Activated naive CD8-positive, alpha-beta T cell treated with anti-CD3 and anti-CD28 coated beads for 36 hours (primary cell): ENCODE results near the gene TEX35. TPM values are rescaled to one million over a fixed set of nuclear protein-coding genes. Genes with fewer than 3 reads are reported as not detected.
A peak's percentile ranks its signal among the peaks of the same experiment; 100 is the strongest.
"Not testable (repeated sequence)": the region's sequence is repeated elsewhere in the genome, so short reads cannot be mapped to it uniquely, and the experiment has no call there.

Experiments
- DNase-seq: peaks from one replicate; pipeline ENCODE4 v3.0.0; 2021
- H3K27ac Mint-ChIP-seq: one replicate; pipeline ENCODE4 v1.8.0; 2022; ENCODE audit warnings: mild to moderate bottlenecking, moderate library complexity, mixed read lengths
- H3K27me3 Mint-ChIP-seq: one replicate; pipeline ENCODE4 v1.8.0; 2022; ENCODE audit warnings: mild to moderate bottlenecking, mixed read lengths
- H3K36me3 Mint-ChIP-seq: one replicate; pipeline ENCODE4 v1.8.0; 2021; ENCODE audit warnings: mild to moderate bottlenecking, mixed read lengths
- H3K4me1 Mint-ChIP-seq: one replicate; pipeline ENCODE4 v1.8.0; 2021; ENCODE audit warnings: mixed read lengths
- H3K4me3 Mint-ChIP-seq: one replicate; pipeline ENCODE4 v1.8.0; 2022; ENCODE audit warnings: mild to moderate bottlenecking, moderate library complexity, mixed read lengths
- H3K9me3 Mint-ChIP-seq: one replicate; pipeline ENCODE4 v1.8.0; 2022; ENCODE audit warnings: mixed read lengths
- total RNA-seq, 2 experiments: library from RNA; stranded (reverse); gene quantifications; one replicate each; pipeline ENCODE4 v1.2.3, GENCODE V29; 2021

Gene TEX35
- total RNA-seq, 2 experiments from 2014 or later = not detected

DNA sequence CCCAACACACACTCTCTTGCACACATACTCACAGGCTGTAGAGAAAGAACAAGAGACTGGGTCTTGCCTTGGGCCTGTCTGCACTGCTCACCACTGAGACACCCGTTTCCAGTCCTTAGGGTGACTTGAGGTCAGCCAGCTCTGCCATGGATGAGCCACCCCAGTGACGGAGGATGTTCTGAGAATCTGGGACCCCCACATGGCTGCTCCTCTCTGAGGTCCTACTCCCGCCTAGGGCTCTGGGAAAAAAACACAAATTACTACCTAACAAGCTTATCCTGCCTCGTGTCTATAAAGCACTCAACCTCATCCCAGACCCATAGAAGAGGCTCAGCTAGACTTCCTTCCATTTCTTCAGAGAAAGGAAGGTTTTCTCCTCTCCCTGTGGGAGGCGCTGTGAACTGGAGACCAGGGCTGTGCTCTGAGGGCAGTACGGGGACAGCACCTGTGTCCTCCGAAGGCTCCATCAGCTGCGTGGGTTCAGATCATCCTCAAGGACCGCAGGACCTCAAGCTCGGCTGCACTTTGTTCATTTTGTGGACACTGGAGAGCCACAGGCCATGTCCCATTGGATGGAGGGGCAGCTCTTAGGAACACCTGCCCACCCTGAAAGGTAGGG, 11.9 kb upstream of the TEX35 start:
- no peak overlapping the region for H3K4me3 Mint-ChIP-seq
- no peak for DNase-seq
- H3K27ac Mint-ChIP-seq = no peak overlapping the region
- no peaks in the 10 kb centered on the region for H3K9me3 Mint-ChIP-seq
- no peaks in the 10 kb centered on the region for H3K27me3 Mint-ChIP-seq
- H3K36me3 Mint-ChIP-seq = no peaks in the 10 kb centered on the region
- no peaks in the 10 kb centered on the region for H3K4me1 Mint-ChIP-seq

DNA sequence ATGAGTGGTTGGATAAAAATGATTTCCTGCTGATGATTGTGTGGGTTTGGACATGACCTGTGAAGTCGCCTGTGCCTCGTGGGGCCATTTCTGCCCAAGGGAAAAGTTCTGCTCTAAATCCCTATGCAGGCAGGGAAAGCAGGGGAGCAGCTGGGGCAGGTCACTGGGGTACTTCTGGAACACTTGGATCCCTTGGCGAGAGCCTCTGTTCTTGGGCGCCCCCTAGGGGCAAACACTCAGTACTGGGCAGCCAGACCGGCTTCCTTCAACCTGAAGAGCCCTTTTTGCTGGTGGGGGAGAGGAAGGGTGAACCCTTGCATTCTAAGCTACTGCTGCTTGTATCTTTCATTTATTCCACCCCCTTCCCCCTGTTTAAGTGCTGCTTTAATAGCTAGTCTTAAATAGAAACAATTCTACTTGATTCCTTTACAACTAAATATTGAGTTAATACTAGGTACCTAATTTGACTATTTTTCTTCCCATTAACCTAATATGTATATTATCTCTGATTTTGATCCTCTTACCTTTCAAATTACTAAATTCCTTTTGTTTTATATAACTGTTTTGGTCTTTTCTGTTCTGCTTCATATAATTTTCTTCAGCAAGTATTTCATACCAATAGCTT, 11.1 kb upstream of the TEX35 start:
- Mint-ChIP-seq H3K27ac (no peak overlapping the region), H3K9me3 (no peaks in the 10 kb centered on the region), H3K36me3 (no peaks in the 10 kb centered on the region), H3K4me1 (no peaks in the 10 kb centered on the region), H3K27me3 (no peaks in the 10 kb centered on the region), H3K4me3 (no peak overlapping the region)
- peak; percentile 55 for DNase-seq

DNA sequence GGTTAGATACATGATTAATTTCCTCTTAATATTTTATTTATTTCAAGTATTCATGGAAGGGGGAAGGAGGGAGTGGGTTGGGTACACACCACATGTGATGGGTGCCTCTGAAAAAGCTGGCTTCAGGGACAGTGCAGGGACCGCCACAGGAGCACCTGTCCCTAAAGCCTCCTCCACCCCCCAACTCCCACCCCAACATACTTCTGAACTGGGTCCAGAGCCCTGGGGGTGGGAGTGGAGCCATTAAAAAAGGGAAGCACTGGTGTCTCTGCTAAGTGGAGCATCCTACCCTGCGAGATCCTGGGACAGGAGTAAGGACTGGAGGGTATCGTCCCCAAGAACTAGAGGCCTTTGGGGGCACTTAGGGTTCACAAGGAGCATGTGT, 10.6 kb upstream of the TEX35 start:
- H3K9me3 Mint-ChIP-seq = no peaks in the 10 kb centered on the region
- H3K4me1 Mint-ChIP-seq = no peaks in the 10 kb centered on the region
- H3K36me3 Mint-ChIP-seq = no peaks in the 10 kb centered on the region
- no peak overlapping the region for H3K27ac Mint-ChIP-seq
- no peak overlapping the region for H3K4me3 Mint-ChIP-seq
- no peaks in the 10 kb centered on the region for H3K27me3 Mint-ChIP-seq
- DNase-seq = no peak

DNA sequence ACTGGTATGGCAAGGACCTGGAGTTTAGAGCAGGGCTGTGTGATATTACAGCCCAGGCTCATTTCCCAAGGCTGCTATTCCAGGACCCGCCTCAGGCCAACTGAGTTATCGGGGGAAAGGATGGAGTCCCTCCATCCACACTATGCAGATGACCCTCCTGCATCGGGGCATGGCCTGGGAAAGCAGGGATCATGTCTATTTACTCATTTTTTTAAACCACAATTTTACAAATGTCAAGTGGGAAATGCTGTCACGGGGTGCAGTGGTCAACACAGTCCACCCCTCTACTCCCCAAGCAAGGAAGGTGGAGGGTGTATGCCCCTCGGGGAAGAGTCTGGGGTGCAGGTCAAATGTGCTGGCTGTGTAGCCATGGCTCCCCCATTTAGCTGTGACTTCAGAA, 10.1 kb upstream of the TEX35 start:
- Mint-ChIP-seq H3K4me3 (no peak overlapping the region), H3K9me3 (no peaks in the 10 kb centered on the region), H3K27me3 (no peaks in the 10 kb centered on the region), H3K27ac (no peak overlapping the region), H3K4me1 (no peaks in the 10 kb centered on the region), H3K36me3 (no peaks in the 10 kb centered on the region)
- DNase-seq = no peak

DNA sequence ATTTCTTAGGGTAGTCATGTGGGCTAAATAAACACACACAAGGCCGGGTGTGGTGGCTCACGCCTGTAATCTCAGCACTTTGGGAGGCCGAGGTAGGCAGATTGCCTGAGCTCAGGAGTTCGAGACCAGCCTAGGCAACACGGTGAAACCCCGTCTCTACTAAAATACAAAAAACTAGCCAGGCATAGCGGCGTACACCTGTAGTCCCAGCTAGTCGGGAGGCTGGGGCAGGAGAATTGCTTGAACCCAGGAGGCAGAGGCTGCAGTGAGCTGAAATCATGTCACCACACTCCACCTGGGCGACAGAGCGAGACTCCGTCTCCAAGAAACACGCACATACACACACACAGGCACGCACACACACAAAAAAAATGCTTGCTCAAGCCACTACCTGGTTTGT, 9.6 kb upstream of the TEX35 start:
- H3K4me1 Mint-ChIP-seq, H3K36me3 Mint-ChIP-seq, H3K27me3 Mint-ChIP-seq, H3K4me3 Mint-ChIP-seq, H3K27ac Mint-ChIP-seq, DNase-seq, H3K9me3 Mint-ChIP-seq: not testable (repeated sequence)

DNA sequence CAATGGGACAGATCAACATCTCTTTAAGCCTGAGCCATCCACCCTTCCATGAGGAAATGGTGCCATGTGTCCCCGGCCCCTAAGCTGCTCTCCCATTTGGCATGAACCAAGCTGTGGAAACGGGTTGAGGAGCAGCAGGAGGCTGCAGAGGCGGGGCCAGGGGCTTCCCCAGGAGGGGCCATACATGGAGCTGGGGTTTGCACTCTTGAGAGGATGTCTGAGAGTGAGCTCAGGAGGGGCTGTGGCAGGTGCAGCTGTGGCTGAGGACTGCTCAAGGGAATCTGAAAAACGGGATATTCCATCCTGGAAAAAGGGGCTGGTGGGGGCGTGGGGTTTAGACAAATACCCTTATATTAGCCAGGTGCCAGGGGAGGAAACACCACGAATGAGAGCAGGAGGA, 9.1 kb upstream of the TEX35 start:
- Mint-ChIP-seq H3K4me3 (no peak overlapping the region), H3K4me1 (no peaks in the 10 kb centered on the region), H3K27ac (no peak overlapping the region), H3K9me3 (no peaks in the 10 kb centered on the region), H3K27me3 (no peaks in the 10 kb centered on the region), H3K36me3 (no peaks in the 10 kb centered on the region)
- no peak for DNase-seq

DNA sequence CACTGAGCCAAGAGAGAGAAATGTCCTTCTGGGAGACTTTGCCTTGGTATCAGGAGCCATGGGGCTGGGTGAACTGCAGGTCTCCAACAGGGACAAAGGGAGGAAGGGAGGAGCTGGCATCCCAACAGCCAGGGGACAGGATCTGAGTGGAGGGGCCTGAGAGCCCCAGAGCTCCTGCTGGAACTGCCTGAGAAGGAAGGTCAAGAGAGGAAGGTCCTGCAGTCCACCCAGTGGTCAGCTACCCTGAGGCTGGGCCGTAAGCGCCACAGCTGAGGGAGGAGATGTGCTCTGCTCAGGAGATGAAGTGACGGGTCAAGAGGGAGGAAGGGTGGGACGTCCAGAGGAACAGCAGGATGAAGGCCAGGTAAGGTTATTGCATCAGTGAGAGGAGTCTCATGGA, 8.6 kb upstream of the TEX35 start:
- no peak for DNase-seq
- Mint-ChIP-seq H3K27ac (no peak overlapping the region), H3K27me3 (no peaks in the 10 kb centered on the region), H3K4me3 (no peak overlapping the region), H3K36me3 (no peaks in the 10 kb centered on the region), H3K9me3 (no peaks in the 10 kb centered on the region), H3K4me1 (no peaks in the 10 kb centered on the region)

DNA sequence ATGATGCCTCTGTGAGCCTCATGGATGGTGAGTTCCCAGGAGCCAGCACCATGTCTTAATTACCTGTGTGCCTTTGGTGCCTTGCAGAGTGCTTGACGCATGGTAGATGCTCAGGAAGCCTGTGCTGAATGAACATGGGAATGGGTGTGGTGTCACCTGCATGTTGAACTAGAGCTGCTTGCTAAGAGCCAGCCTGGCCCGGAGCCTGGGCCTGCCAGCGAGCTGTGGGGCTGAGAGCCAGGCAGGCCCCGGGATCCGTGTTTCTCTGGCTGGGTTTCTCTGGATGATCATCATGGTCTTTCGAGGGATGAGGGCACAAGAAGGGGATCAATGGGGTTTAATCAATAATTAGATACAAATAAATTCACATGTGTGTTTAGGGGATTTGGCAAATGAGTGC, 6.7 kb upstream of the TEX35 start:
- Mint-ChIP-seq H3K27ac (no peak overlapping the region), H3K36me3 (no peaks in the 10 kb centered on the region), H3K9me3 (no peaks in the 10 kb centered on the region), H3K27me3 (no peaks in the 10 kb centered on the region), H3K4me3 (no peak overlapping the region), H3K4me1 (no peaks in the 10 kb centered on the region)
- no peak for DNase-seq

DNA sequence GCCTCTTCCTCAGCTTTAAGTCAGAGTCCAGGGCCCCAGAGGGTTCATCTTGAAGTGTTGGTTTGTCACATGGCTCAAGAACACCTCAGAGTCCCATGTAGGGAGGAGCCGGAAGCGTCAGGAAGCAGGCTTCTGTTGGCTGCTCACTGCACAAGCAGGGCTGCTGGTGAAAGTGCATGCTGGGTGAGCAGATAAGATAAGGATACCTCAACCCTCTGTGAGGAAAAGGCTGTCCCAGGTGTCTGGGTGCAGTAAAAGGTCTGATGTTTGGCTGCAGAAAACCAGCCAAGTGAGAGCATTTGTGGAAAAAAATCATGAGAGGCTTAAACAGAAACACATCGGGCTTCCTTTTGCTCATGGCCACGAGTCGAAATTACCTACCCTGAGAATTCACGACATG, 6.2 kb upstream of the TEX35 start:
- H3K4me1 Mint-ChIP-seq = no peaks in the 10 kb centered on the region
- H3K4me3 Mint-ChIP-seq = no peak overlapping the region
- H3K36me3 Mint-ChIP-seq = no peaks in the 10 kb centered on the region
- no peaks in the 10 kb centered on the region for H3K9me3 Mint-ChIP-seq
- H3K27ac Mint-ChIP-seq = no peak overlapping the region
- DNase-seq = no peak
- no peaks in the 10 kb centered on the region for H3K27me3 Mint-ChIP-seq

DNA sequence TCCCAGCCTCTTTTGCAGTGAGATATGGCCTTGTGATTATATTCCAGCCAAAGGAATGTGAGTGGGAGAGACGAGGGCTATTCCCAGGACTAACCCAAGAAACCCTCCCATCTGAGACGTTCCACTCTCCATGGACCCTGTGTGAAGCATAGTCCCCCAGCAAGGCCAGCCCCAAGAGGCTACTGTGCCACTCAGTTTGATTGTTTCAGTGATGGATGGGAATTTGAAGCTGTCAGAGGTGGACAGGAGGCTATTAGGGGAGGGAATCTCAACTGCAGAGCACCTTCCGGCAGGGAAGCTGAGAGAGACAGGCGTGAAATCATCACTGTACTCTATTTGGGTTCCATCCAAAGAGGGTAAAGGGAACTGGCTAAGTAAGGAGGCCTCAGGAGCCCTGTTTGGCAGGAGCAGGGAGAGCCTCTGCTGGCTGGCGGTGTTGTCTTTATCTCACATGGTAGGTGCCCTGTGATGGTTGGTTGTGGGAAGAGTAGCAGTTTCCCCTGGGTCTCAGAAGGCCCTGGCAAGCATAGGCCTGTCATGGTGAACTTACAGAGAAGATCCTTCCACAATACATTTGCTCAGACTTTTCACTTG, 3.4 kb upstream of the TEX35 start:
- H3K36me3 Mint-ChIP-seq = no peaks in the 10 kb centered on the region
- no peak for DNase-seq
- H3K4me1 Mint-ChIP-seq = no peaks in the 10 kb centered on the region
- no peaks in the 10 kb centered on the region for H3K9me3 Mint-ChIP-seq
- H3K27ac Mint-ChIP-seq = no peak overlapping the region
- H3K27me3 Mint-ChIP-seq = no peaks in the 10 kb centered on the region
- no peak overlapping the region for H3K4me3 Mint-ChIP-seq

DNA sequence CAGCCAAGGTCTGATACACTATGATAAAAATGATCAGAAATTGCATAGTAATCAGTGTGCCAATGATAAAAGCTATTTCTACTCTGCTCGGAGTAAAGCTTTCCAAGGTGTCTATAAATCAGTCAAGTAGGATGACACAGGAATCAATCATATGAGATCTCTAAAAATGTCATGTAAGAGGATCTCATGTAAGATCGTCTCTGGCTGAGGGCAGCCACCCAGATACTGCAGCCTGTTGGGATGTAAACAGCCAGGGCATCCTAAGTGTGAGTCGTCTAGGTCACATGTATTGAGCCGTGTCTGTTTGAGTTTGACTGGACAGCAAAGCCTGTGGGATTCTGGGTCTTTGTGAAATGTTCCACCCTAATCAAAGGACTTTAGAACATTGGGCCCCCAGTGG, 2.8 kb upstream of the TEX35 start:
- H3K27me3 Mint-ChIP-seq = no peaks in the 10 kb centered on the region
- H3K36me3 Mint-ChIP-seq = no peaks in the 10 kb centered on the region
- no peak for DNase-seq
- no peak overlapping the region for H3K27ac Mint-ChIP-seq
- H3K9me3 Mint-ChIP-seq = no peaks in the 10 kb centered on the region
- H3K4me1 Mint-ChIP-seq = no peaks in the 10 kb centered on the region
- H3K4me3 Mint-ChIP-seq = no peak overlapping the region

DNA sequence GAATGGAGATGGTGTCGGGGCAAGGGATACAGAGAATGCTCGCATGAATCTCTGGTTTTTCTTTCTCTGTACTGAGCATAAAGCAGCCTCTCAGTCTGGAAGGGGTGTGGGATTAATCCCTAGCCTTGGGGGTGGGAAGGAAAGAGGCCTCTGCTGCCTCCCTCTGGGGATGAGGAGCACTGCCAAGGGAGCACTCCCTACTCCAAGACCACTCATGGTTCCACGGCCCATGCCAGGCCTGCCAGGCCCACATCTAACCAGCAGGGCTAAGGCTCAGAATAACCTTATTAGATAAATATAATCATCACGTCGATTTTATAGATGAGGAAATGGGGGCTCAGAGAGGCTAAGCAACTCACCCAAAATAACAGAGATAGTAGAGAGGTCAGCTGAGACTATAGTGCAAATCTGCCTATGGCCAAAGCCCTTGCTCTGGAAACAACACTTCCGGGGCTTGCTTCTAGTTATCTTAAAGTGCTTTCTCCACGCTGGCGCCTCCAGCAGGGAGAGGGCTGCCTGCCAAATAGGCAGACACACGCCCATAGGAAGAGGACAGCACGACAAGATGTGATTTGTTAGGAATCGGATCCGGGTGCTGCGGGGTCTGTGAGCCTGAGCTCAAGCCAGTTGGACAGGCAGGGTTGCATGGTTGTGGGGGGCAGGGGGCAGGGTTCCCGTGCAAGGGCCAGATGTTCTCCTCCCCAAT, 522 bp downstream of the TEX35 start:
- H3K4me1 Mint-ChIP-seq = no peaks in the 10 kb centered on the region
- no peaks in the 10 kb centered on the region for H3K36me3 Mint-ChIP-seq
- no peak overlapping the region for H3K4me3 Mint-ChIP-seq
- no peak for DNase-seq
- H3K9me3 Mint-ChIP-seq = no peaks in the 10 kb centered on the region
- H3K27ac Mint-ChIP-seq = no peak overlapping the region
- no peaks in the 10 kb centered on the region for H3K27me3 Mint-ChIP-seq

DNA sequence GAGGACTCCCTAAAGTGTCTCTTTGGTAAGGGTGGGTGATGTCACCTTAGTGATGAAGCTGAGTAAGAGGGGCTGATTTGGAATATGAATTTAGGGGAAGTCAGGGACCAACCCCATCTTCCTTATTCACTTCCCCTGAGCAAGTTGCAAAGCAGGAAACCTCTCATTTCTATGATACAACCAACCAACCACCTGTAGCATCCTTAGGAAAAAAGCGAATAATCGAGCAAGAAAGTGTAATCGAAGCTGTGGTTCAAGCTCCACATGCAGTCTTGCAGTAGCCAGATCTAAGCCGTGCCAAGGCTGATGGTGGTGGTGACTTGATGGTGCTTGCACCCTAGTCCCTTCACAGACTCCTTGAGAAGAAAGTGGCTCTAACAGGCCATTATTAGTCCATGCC, 3.2 kb downstream of the TEX35 start:
- no peak overlapping the region for H3K27ac Mint-ChIP-seq
- no peaks in the 10 kb centered on the region for H3K4me1 Mint-ChIP-seq
- H3K4me3 Mint-ChIP-seq = no peak overlapping the region
- peaks cover 3% of the 10 kb centered on the region for H3K27me3 Mint-ChIP-seq
- H3K9me3 Mint-ChIP-seq = no peaks in the 10 kb centered on the region
- DNase-seq = no peak
- H3K36me3 Mint-ChIP-seq = no peaks in the 10 kb centered on the region

DNA sequence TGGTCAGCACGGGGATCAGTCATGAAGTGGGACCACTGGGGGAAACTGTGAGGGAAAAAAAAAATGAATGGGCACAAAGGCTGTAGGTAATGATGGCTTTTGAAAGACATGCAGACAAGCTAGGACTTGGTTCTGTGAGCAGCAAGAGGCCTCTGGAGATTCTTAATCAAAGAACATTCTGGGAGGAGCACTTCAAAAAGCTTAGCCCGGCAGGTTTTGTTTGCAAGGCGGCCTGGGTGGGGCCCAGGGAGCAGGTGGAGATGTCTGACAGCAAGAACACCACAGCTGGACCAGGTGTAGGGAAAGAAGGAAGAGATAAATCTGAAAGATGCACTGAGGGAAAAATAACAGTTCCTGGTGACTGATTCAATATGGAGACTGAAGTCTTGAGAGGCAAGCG, 6.0 kb downstream of the TEX35 start:
- H3K9me3 Mint-ChIP-seq = no peaks in the 10 kb centered on the region
- H3K36me3 Mint-ChIP-seq = no peaks in the 10 kb centered on the region
- H3K27ac Mint-ChIP-seq = no peak overlapping the region
- H3K4me3 Mint-ChIP-seq = no peak overlapping the region
- H3K4me1 Mint-ChIP-seq = no peaks in the 10 kb centered on the region
- DNase-seq = no peak
- peaks cover 3% of the 10 kb centered on the region for H3K27me3 Mint-ChIP-seq

DNA sequence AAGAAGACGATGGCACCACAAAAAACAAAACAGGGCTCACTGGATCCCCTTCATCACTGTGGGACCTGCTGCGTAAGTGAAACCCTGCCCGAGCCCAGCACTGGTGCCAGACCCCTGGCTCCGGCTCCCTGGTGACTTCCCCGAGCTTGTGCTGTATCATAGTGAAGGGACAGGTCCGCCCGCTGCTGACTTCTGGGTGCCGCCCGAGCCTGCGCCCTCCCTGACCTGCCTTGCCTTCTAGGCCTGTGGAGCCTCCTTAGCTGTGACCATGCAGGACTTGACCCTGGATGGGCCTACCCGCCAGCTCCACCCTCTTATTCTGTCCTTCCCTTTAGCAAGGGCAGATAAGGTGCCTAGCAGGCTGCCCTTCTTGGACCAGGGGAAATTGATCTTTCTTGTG, 7.9 kb downstream of the TEX35 start:
- Mint-ChIP-seq H3K4me1 (no peaks in the 10 kb centered on the region), H3K27ac (no peak overlapping the region), H3K36me3 (no peaks in the 10 kb centered on the region), H3K27me3 (peaks cover 3% of the 10 kb centered on the region), H3K9me3 (no peaks in the 10 kb centered on the region), H3K4me3 (no peak overlapping the region)
- no peak for DNase-seq

DNA sequence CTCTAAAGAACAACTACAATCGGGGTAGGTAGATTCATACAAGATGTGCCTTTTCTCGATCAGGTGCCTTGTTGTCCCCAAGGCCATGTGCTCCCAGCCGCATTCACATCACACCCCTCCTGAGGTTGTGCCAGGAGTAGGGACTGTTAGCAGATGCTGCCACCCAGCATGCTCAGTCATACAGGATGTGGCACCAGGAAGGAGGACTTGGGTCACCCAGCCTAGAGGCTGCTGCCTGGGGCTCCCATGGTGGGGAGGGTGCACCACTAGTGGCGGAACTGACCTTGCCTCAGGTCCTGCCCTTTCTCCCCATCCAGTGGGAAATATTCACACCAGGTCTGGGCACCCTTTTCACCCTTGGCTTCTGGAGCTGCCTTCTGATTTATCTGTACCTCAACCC, 8.3 kb downstream of the TEX35 start:
- Mint-ChIP-seq H3K36me3 (no peaks in the 10 kb centered on the region), H3K9me3 (no peaks in the 10 kb centered on the region), H3K27me3 (peaks cover 3% of the 10 kb centered on the region), H3K4me1 (no peaks in the 10 kb centered on the region), H3K4me3 (no peak overlapping the region), H3K27ac (no peak overlapping the region)
- no peak for DNase-seq
